ENCODE measurements around the gene ARHGAP24. TPM values are rescaled to one million over a fixed set of nuclear protein-coding genes. Genes with fewer than 3 reads are reported as not detected.

ARHGAP24 gene
- total and polyA plus RNA-seq, 2 donors (not counting 3 experiments of a cell fraction or from before 2014, with no cell fraction given) = 52.1 to 79.4 TPM

- ChIA-PET CTCF (interaction anchor here (0.9 kb wide), 1 partner anchor 31 kb away, joined by 3 read pairs; no protein-coding TSS in a partner anchor), POLR2A (no interaction called here)
- TF ChIP-seq CTCF (IDR thresholded peaks at IDR 0.05; ENCODE audit: extremely low read depth in 1 of 2, insufficient read depth in 1 of 2, low read depth in 1 of 2, low read length in 2 of 2) = no peak
- TF ChIP-seq MYC (IDR thresholded peaks at IDR 0.05; ENCODE audit: low read depth, low read length) = no peak
- no peak for TF ChIP-seq POLR2AphosphoS5 (IDR thresholded peaks at IDR 0.05; ENCODE audit: insufficient read depth, low read depth, low read length)
- no peak for TF ChIP-seq MAX (IDR thresholded peaks at IDR 0.05; ENCODE audit: insufficient read depth, insufficient read length)
- no peak for TF ChIP-seq JUN (IDR thresholded peaks at IDR 0.05; ENCODE audit: borderline replicate concordance, insufficient read depth, insufficient read length, low read depth)
- no peak for TF ChIP-seq GATA2 (IDR thresholded peaks at IDR 0.05; ENCODE audit: insufficient read depth, insufficient read length, low read depth, low read length)
- no peak for TF ChIP-seq EZH2 (IDR thresholded peaks at IDR 0.05; ENCODE audit: borderline replicate concordance, low read depth, low read length, severe bottlenecking)
- TF ChIP-seq POLR2A (IDR thresholded peaks at IDR 0.05; ENCODE audit: low read depth, low read length) = no peak
- TF ChIP-seq FOS (IDR thresholded peaks at IDR 0.05; ENCODE audit: borderline replicate concordance, insufficient read depth, low read length) = no peak
- Histone ChIP-seq H4K20me1 (replicated peaks; ENCODE audit: control insufficient read depth, extremely low read depth, insufficient read depth, low read length) (no peaks in the 10 kb centered on the region), H3K9me1 (replicated peaks; ENCODE audit: control insufficient read depth, extremely low read depth, insufficient read depth, low read length) (no peaks in the 10 kb centered on the region), H3K36me3 (ENCODE audit: control insufficient read depth in 2 of 2, extremely low read depth in 1 of 2, insufficient read depth in 2 of 2, low read length in 2 of 2) (no peaks in the 10 kb centered on the region), H3K9me3 (replicated peaks; ENCODE audit: control insufficient read depth, insufficient read depth, low read length) (no peaks in the 10 kb centered on the region), H3K27ac (ENCODE audit: insufficient read depth, low read depth, low read length) (no peak overlapping the region), H3K9ac (replicated peaks; ENCODE audit: extremely low read depth, insufficient read depth, low read length) (no peak overlapping the region), H3K4me2 (ENCODE audit: insufficient read depth, low read length) (no peak overlapping the region), H3K4me1 (ENCODE audit: control insufficient read depth, extremely low read depth, insufficient read depth, low read length) (no peaks in the 10 kb centered on the region), H3K4me3 (replicated peaks in 1 of 3; ENCODE audit: insufficient read depth in 1 of 3, low read depth in 1 of 3, low read length in 3 of 3) (no peak overlapping the region), H3K79me2 (ENCODE audit: control insufficient read depth, insufficient read depth, low read length) (no peaks in the 10 kb centered on the region), H3K27me3 (ENCODE audit: control insufficient read depth in 2 of 2, insufficient read depth in 2 of 2, low read length in 2 of 2) (no peaks in the 10 kb centered on the region), H2AFZ (ENCODE audit: low read depth, low read length) (no peak overlapping the region)
- no TSS peak for BruUV-seq (replicated peaks)
- FAIRE-seq (no peak), DNase-seq (ENCODE audit: low read depth, low spot score) (no peak)
- intact Hi-C loops (cut with micrococcal nuclease) (no loop called here), dilution Hi-C loops (cut with MboI; ENCODE audit: extremely low pct_ligation_motif_present, low sequenced_read_pairs) (no loop called here)
These were observed 48.6 kb upstream of the ARHGAP24 start for GRCh38 chr4:85426366-85426765.

Data from endothelial cell of umbilical vein (primary cell).